CD4-positive, alpha-beta T cell treated with Interleukin-2 at 100 ng/mL for 4 hours (primary cell): ENCODE measurements around the gene RERE.
A peak's percentile ranks its signal among the peaks of the same experiment; 100 is the strongest.
"Not testable (repeated sequence)": the region's sequence is repeated elsewhere in the genome, so short reads cannot be mapped to it uniquely, and the experiment has no call there.

Experiments
- DNase-seq: peaks from one replicate; pipeline ENCODE4 v3.0.0-alpha.2; 2020; ENCODE audit warnings: low spot score

RERE gene

DNA sequence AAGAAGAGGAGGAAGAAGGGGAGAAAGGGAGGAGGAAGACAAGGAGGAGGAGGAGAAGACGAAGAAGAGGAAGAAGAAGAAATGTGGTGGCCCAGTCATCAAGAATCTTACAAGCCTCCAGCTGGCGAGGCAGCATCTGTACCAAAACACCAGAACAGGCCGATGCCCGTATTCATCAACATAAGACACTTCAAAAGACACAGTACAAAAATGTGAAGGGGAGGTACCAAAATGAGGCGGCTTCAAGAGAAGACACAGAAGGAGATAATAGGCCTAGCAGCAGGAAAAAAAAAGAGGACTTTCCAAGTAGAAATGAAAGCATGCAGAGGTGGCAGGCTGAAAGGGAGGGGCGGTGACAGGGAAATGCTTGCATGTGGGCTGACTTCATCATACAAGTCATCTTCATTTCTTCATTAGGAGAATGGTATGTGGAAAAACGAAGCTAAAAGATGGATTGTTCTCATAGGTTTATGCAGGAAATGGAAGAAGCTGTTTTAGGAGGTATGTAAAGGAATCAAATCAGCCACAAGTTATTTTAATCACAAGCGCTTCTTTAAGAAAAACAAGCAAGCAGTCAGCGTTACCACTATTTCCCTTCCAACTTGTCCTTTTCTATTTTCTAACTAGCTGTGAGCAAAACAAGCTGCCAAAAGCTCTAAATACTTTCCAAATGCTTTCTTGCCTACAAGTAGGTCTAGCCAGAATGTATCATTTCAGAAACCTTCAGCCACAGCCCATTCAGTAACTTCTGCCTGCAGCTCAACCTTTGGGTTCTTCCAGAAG lies 307.2 kb downstream of the RERE start:
- DNase-seq: peak; percentile 53

GRCh38 chr1:8509579-8509978 lies 307.9 kb downstream of the RERE start:
- no peak for DNase-seq

- no peak for DNase-seq
Measured at GRCh38 chr1:8506995-8507615, 310.3 kb downstream of the RERE start.

GRCh38 chr1:8506456-8506855 lies 311.0 kb downstream of the RERE start:
- DNase-seq: no peak

DNA sequence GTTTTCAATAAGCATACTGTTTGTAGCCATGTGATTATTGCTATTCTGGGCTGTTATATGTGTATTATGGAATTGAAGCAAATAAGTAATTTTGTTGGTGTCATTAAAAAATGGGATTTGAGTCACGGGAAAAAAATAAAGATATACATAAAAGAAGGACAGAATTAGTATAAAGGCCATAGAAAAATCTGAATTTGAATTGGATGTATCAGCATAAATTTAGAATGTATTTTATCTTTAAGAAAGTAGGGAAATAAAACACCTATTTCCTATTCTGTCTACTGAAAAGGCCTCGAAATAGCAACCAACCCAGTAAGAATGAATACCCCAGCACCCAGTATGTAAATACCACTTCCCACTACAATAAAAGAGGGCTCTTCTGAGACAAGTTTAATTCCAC lies 313.6 kb downstream of the RERE start:
- DNase-seq: no peak

DNA sequence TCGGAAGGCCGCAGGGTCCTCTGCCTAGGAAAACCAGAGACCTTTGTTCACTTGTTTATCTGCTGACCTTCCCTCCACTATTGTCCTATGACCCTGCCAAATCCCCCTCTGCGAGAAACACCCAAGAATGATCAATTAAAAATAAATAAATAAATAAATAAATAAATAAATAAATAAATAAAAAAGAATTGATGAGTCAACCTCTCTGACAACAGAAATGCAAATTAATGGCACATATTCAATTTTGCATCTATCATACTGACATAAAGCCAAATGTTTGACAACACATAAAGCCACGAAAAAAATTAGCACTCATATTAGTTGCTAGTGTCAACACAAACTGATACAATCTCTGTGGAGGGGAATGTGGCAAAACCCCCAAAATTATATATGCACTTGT lies 314.5 kb downstream of the RERE start:
- not testable (repeated sequence) for DNase-seq

DNA sequence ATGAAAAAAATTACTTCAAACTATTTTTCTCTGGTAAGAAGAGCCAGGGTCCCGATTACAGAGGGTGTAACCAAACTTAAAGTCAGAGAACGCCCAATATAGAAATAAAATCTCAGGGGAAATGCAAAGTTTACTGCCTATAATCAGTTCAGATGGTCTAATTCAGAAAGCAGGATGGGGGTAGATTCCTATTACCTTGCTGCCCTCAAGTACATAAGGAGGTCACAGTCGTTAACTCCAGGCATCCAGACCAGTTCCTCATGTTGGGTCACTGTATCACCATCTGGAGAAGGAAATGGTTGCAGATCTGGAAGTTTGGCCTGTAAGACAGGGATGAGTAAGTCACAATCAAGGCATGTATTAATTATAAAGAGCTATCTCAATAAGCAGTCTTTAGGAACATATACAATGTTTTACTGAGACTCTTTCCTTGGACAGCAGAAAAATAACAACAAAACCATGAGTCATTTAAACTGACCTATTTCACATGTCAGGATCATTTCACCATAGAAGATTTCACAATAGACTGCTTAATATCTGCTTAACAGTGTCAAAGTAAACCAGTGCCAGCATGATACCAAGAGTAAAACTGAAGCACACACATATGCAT lies 320.1 kb downstream of the RERE start:
- no peak for DNase-seq

GRCh38 chr1:8496473-8496872 lies 321.0 kb downstream of the RERE start:
- peak; percentile 60 for DNase-seq

DNA sequence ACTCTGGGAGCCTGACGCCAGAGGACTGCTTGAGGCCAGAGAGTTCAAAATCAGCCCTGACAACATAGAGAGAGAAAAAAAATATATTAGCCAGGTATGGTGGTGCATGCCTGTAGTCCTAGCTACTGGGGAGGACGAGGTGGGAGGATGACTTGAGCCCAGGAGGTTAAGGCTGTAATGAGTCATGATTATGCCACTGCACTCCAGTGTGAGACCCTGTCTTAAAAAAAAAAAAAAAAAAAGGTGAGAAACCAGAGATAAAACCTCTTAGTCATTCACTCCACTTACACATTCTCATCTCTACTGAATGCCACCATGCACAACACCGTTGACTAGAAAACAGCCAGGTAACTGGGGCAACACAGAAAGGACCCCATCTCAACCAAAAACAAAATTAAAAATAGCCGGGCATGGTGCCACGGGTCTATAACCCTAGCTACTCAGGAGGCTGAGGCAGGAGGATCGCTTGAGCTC lies 321.5 kb downstream of the RERE start:
- peak; percentile 49 for DNase-seq

DNA sequence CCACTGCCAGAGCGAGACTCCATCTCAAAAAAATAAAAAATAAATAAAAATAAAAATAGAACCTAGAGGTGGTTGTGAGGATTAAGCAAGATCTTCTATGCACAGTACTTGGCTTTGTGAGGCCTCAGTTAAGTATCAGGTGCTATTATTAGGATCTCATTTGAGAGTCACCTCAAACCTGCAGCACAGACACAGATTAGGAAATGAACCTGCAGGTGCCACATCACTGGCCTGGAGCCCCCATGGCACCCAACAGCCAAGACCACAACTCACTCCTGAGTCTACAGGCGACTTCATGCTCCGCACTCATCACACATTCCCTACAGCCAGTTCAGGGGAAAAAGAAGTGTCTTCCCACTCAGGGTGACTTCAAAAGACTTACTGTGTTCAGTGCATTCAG lies 322.8 kb downstream of the RERE start:
- DNase-seq: no peak

- no peak for DNase-seq
Measured at GRCh38 chr1:8493916-8494540, 323.4 kb downstream of the RERE start.

- no peak for DNase-seq
Measured at GRCh38 chr1:8487249-8487648, 330.2 kb downstream of the RERE start.

DNA sequence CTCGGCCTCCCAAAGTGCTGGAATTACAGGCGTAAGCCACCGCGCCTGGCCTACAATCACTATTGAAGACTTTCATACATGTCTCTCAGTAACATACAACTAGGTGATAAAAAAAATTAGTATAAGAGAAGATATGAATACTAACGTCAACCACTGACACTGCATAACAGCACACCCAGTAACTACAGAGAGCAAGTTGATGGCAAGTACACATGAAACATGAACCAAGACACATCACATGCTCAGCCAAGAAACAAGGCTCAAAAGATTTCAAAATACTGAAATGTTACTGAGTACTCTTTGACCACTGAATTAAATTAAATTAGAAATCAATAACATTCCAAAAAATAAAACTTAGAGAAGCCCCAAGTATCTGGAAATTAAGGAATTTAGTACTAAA lies 331.4 kb downstream of the RERE start:
- DNase-seq: no peak

DNA sequence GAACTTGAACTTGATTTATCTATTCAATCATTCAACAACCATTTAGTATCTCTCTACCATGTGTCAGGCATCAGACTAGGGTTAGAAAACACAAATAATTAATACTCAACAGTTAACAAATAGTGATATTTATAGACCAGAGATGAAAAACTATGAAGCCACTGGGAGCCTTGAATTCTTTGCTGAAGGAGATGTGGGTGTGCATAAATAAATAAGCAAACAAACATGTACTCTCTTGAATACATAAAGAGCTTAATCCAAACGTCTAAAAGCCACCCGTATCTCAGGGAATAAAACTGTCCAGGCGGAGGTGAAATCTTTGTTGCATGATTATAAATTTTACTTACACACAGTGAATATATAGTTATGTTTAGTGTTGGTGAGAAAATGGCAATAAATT lies 333.9 kb downstream of the RERE start:
- DNase-seq: no peak

DNA sequence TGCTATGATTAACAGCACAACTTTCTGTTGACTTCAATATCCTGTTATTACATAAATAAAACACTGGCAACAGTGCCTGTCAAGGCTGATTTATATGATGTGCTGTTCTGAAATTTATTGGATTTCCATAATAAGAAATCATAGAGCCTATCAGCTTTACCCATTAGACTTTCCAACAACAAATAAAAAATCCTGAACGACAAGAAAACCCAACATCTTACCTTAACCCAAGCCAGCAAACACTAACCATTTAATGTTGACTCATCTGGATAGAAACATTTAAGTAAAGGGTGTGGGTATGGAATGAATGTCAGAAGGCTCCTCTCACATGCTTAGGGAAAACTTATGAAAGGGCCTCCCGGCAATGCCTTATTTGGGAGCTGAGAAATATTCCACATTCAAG lies 334.5 kb downstream of the RERE start:
- DNase-seq: no peak

DNA sequence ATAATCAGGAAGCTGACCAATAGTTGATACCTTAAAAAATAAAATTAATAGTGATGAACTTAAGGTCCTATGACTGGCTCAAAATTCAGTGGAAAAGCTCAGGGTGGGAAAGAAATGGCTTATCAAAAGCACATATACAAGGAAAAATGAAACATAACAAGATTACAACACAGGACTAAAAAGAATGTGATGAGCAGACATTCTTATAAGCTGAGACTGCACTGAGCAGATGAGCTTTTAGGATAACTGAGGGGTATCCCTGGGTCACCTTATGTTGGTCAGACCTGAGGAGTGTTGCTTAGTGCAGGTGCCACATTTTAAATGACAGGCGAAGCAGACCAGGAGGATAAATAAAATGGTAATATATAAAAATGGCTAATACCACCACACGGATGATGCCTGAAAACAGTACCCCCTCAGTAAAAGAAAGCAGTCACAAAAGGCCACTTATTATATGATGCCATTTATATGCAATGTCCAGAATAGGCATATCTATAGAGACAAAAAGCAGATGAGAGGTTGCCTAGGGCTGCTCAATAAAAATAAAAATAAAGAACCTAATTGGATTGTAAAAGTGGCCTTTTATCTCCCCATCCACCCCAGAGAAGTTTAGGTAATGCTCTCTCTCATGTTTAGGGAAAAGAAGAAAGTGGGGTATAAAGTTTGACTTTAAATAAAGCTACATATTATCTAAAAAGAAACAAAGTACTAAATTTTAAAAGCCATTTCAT lies 335.6 kb downstream of the RERE start:
- no peak for DNase-seq

GRCh38 chr1:8478566-8478965 lies 338.9 kb downstream of the RERE start:
- no peak for DNase-seq

GRCh38 chr1:8477983-8478362 lies 339.5 kb downstream of the RERE start:
- no peak for DNase-seq

DNA sequence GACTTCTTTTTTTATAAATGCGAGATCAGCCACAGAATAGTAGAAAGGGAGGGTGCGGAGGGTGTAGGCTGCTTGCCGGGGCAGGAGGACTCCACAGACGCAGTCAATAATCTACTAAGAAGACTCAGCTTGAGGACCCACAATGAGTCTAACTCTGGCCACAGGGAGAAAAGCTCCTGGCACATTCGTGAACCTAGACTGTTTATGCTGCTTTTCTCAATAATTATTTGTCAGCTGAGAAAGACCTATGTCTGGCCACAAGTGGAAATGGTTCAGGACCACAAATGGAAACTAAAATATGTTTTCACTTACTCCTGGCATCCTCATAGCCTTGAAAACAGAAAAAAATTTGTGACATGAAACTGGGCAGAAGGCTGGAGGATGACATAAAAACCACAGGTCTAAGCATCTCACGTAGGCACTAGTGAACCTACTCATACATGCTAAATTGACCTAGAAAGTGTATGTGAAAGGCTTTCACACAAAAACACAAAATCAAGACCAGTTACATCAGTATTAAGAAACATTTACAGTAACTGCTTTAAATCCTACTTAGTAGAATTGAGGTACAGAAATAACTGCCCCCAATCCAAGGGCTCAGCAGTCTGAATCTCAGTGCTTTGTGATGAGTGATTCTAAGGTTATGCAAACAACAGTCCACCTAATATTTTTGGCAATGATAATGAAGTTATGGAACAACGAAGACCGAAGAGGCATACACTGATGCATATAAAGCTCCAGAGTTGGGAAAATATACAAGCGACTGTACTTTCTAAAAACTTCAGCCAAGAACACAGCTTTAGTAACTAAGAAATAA lies 340.1 kb downstream of the RERE start:
- no peak for DNase-seq

- no peak for DNase-seq
Measured at GRCh38 chr1:8476006-8476405, 341.4 kb downstream of the RERE start.

DNA sequence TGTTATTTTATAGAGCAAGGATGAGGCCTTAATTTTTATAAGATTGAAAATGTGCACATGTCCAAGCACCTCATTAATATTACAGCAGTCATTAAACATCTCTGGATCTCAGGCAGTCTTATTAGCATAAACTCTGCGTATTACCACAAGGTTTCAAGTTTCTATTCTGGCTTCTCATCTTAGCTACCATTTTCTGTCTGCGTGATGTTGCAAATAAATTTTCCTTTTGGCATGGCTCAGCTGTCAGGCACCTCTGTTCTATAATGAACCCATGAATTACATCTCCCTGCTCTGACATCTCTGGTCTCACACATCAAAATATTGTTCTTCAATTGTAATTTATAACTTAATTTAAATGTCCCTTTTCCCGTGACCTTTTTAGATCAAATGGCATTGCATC lies 343.1 kb downstream of the RERE start:
- no peak for DNase-seq
